A549 (cell line): ENCODE measurements around the gene SPDYE4. TPM values are rescaled to one million over a fixed set of nuclear protein-coding genes. Genes with fewer than 3 reads are reported as not detected.

Source experiments
- ATAC-seq, 2 experiments: fragments of 200-7000 bp in 1 of 2; fragments of >200 bp in 1 of 2; cut with Nextera tagmentation in 1 of 2; cut with Tn5 transposase in 1 of 2; 3 replicates each; pipeline versions ENCODE4 v1.8.0 to v1.9.1; 2018 to 2020; ENCODE audit warnings: mild to moderate bottlenecking in 1 of 2, moderate library complexity in 1 of 2
- CTCF ChIA-PET: fragments of 300-600 bp; sonication (Branson Sonifier 250); formaldehyde crosslinking; extraction: SDS; loops from one replicate; lab custom pipeline; 2021; ENCODE audit warnings: antibody characterized with exemption, inconsistent platforms; lab: Yijun Ruan, JAX
- POLR2A ChIA-PET: fragments of 350-600 bp; formaldehyde crosslinking; extraction: SDS; loops from one replicate; lab custom pipeline; 2021; ENCODE audit warnings: antibody characterized with exemption, inconsistent platforms; lab: Yijun Ruan, JAX
- DNase-seq, 2 experiments: peaks; one replicate each; pipeline versions ENCODE4 v3.0.0 to v3.0.0-alpha.2; 2011 to 2016; ENCODE audit warnings: low read depth in 1 of 2, low spot score in 1 of 2
- FAIRE-seq: peaks from 2 replicates; lab custom pipeline; 2011; peaks lifted over from hg19 to GRCh38; lab: Jason Lieb, UNC
- H3K27ac ChIP-seq, 2 experiments: fragments of >200 bp; sonication (Bioruptor Twin); formaldehyde crosslinking; 3 replicates each; pipeline ENCODE4 v1.5.1; 2016 to 2017
- H3K4me1 ChIP-seq: fragments of >200 bp; sonication (Bioruptor Twin); formaldehyde crosslinking; 3 replicates; pipeline ENCODE4 v1.6.1; 2016
- H3K4me2 ChIP-seq: fragments of >200 bp; sonication (Bioruptor Twin); formaldehyde crosslinking; 3 replicates; pipeline ENCODE4 v1.6.1; 2016
- H3K4me3 ChIP-seq: fragments of >200 bp; sonication (Bioruptor Twin); formaldehyde crosslinking; 3 replicates; pipeline ENCODE4 v1.5.1; 2016
- H3K9me3 ChIP-seq: fragments of >200 bp; sonication (Bioruptor Twin); formaldehyde crosslinking; 3 replicates; pipeline ENCODE4 v1.6.1; 2016
- BHLHE40 ChIP-seq: IDR thresholded peaks from 2 replicates; pipeline ENCODE4 v1.6.1; 2012; ENCODE audit warnings: low read depth, low read length, inconsistent platforms
- CBX2 ChIP-seq: fragments of 200-600 bp; sonication (generic); IDR thresholded peaks from 2 replicates; pipeline ENCODE4 v1.6.1; 2016; ENCODE audit warnings: low read depth, mild to moderate bottlenecking, borderline replicate concordance
- CEBPB ChIP-seq, 2 experiments: fragments of >200 bp in 1 of 2; sonication (Bioruptor Twin) in 1 of 2; formaldehyde crosslinking in 1 of 2; IDR thresholded peaks; 2 replicates each; pipeline ENCODE4 v1.6.1; 2012 to 2016
- CHD2 ChIP-seq: fragments of 150-350 bp; IDR thresholded peaks from 2 replicates; pipeline ENCODE4 v1.6.1; 2014; ENCODE audit warnings: low read length; ENCODE audit not compliant: partially characterized antibody
- CHD4 ChIP-seq: fragments of 200-600 bp; sonication (generic); IDR thresholded peaks from 2 replicates; pipeline ENCODE4 v1.6.1; 2016; ENCODE audit warnings: antibody characterized with exemption, mild to moderate bottlenecking, borderline replicate concordance
- EHF ChIP-seq: fragments of 250-450 bp; sonication (Bioruptor Pico); IDR thresholded peaks from 2 replicates; pipeline ENCODE4 v1.5.0; 2020; ENCODE audit warnings: mild to moderate bottlenecking
- EHMT2 ChIP-seq: fragments of 200-600 bp; sonication (generic); IDR thresholded peaks from 2 replicates; pipeline ENCODE4 v1.6.1; 2016; ENCODE audit warnings: antibody characterized with exemption, low read depth, mild to moderate bottlenecking, moderate library complexity
- ESRRA ChIP-seq: fragments of 150-350 bp; IDR thresholded peaks from 2 replicates; pipeline ENCODE4 v1.6.1; 2014; ENCODE audit warnings: mild to moderate bottlenecking, low read length, borderline replicate concordance
- FOSB ChIP-seq: fragments of 250-450 bp; sonication (Bioruptor Pico); IDR thresholded peaks from 2 replicates; pipeline ENCODE4 v1.5.0; 2020; ENCODE audit warnings: mild to moderate bottlenecking, moderate library complexity
- FOSL2 ChIP-seq, 2 experiments: fragments of 450-650 bp in 1 of 2; fragments of >200 bp in 1 of 2; sonication (Bioruptor Twin) in 1 of 2; formaldehyde crosslinking; IDR thresholded peaks; 2 replicates each; pipeline versions ENCODE4 v1.5.0 to v1.6.1; 2016 to 2020; ENCODE audit warnings: mild to moderate bottlenecking in 1 of 2, moderate library complexity in 1 of 2
- GATA3 ChIP-seq: IDR thresholded peaks from 2 replicates; pipeline ENCODE4 v1.6.1; 2012; ENCODE audit warnings: borderline replicate concordance
- HDAC2 ChIP-seq: fragments of 200-600 bp; sonication (generic); IDR thresholded peaks from 2 replicates; pipeline ENCODE4 v1.6.1; 2016
- HEYL ChIP-seq: fragments of 250-450 bp; sonication (Bioruptor Pico); IDR thresholded peaks from 2 replicates; pipeline ENCODE4 v1.8.0; 2021; ENCODE audit warnings: mild to moderate bottlenecking, moderate library complexity
- HOXB13 ChIP-seq: fragments of 250-450 bp; sonication (Bioruptor Pico); IDR thresholded peaks from 2 replicates; pipeline ENCODE4 v1.5.0; 2020; ENCODE audit warnings: low read depth, mild to moderate bottlenecking, moderate library complexity
- HOXB5 ChIP-seq: fragments of 250-450 bp; sonication (Bioruptor Pico); IDR thresholded peaks from 2 replicates; pipeline ENCODE4 v1.5.0; 2020; ENCODE audit warnings: mild to moderate bottlenecking, moderate library complexity
- JUN ChIP-seq, 2 experiments: fragments of >200 bp; sonication (Bioruptor Twin); formaldehyde crosslinking; IDR thresholded peaks; 2 replicates in 1 of 2; 3 replicates in 1 of 2; pipeline ENCODE4 v1.6.1; 2016 to 2017
- JUNB ChIP-seq: fragments of >200 bp; sonication (Bioruptor Twin); formaldehyde crosslinking; IDR thresholded peaks from 2 replicates; pipeline ENCODE4 v1.6.1; 2016
- KDM1A ChIP-seq: fragments of 200-600 bp; sonication (generic); IDR thresholded peaks from 2 replicates; pipeline ENCODE4 v1.6.1; 2016; ENCODE audit warnings: low read depth, mild to moderate bottlenecking
- MAFK ChIP-seq: fragments of 450-650 bp; IDR thresholded peaks from 2 replicates; pipeline ENCODE4 v1.6.1; 2014; ENCODE audit not compliant: partially characterized antibody
- MAZ ChIP-seq: fragments of 150-350 bp; IDR thresholded peaks from 2 replicates; pipeline ENCODE4 v1.6.1; 2014; ENCODE audit warnings: antibody characterized with exemption, low read depth, low read length, borderline replicate concordance
- MYC ChIP-seq: IDR thresholded peaks from 2 replicates; pipeline ENCODE4 v1.6.1; 2012; ENCODE audit warnings: mild to moderate bottlenecking, inconsistent platforms, low read length, improper control_type of control experiment, borderline replicate concordance
- POLR2A ChIP-seq: IDR thresholded peaks from 2 replicates; pipeline ENCODE4 v1.6.1; 2012; ENCODE audit warnings: mild to moderate bottlenecking, low read length
- POLR2AphosphoS2 ChIP-seq: conservative IDR thresholded peaks from 2 replicates; pipeline ENCODE4 v1.6.1; 2012; ENCODE audit warnings: low read length, improper control_type of control experiment, inconsistent platforms
- RAD21 ChIP-seq, 2 experiments: fragments of >200 bp in 1 of 2; sonication (Bioruptor Twin) in 1 of 2; formaldehyde crosslinking in 1 of 2; IDR thresholded peaks in 1 of 2; conservative IDR thresholded peaks in 1 of 2; 2 replicates in 1 of 2; 3 replicates in 1 of 2; pipeline ENCODE4 v1.6.1; 2012 to 2018; ENCODE audit warnings: inconsistent platforms in 1 of 2
- RCOR1 ChIP-seq: fragments of 150-350 bp; IDR thresholded peaks from 2 replicates; pipeline ENCODE4 v1.6.1; 2014; ENCODE audit warnings: antibody characterized with exemption, low read length, low read depth
- SMC3 ChIP-seq: fragments of >200 bp; sonication (Bioruptor Twin); formaldehyde crosslinking; IDR thresholded peaks from 3 replicates; pipeline ENCODE4 v1.6.1; 2018; ENCODE audit warnings: inconsistent platforms
- SREBF2 ChIP-seq: fragments of 450-650 bp; IDR thresholded peaks from 2 replicates; pipeline ENCODE4 v1.6.1; 2014; ENCODE audit warnings: mild to moderate bottlenecking, moderate library complexity
- ZNF302 ChIP-seq: fragments of 250-450 bp; sonication (Bioruptor Pico); IDR thresholded peaks from 2 replicates; pipeline ENCODE4 v1.9.0; 2021; ENCODE audit warnings: inconsistent platforms, mild to moderate bottlenecking, moderate library complexity
- ZSCAN20 ChIP-seq: fragments of 250-450 bp; sonication (Bioruptor Pico); IDR thresholded peaks from 2 replicates; pipeline ENCODE4 v1.8.0; 2022; ENCODE audit warnings: mild to moderate bottlenecking, moderate library complexity
- WGBS: methylation state at CpG from one replicate; pipeline ENCODE4 v1.1.6; 2017; ENCODE audit errors: missing lambda C conversion rate; 5-methylcytosine and 5-hydroxymethylcytosine counted together
- polyA plus RNA-seq, 4 experiments: library from polyadenylated mRNA; depleted of rRNA in 3 of 4; stranded (reverse); fragments of >200 nt; fragmentation: RNase III in 1 of 4; extraction: RNeasy Plus Mini Kit Qiagen cat#74134 plus additional on column Dnase treatment in 1 of 4; gene quantifications; 2 replicates in 3 of 4; 3 replicates in 1 of 4; pipeline ENCODE4 v1.2.3, GENCODE V29; 2011 to 2017
- TF ChIP-seq, protein P1 (sequence below): IDR thresholded peaks from 2 replicates; pipeline ENCODE4 v1.6.1; 2012; ENCODE audit warnings: low read depth, borderline replicate concordance
- TF ChIP-seq, protein P2 (sequence below): fragments of 150-350 bp; IDR thresholded peaks from 2 replicates; pipeline ENCODE4 v1.6.1; 2014; ENCODE audit warnings: low read depth, mild to moderate bottlenecking, low read length
- TF ChIP-seq, protein P3 (sequence below): fragments of 250-450 bp; sonication (Bioruptor Pico); IDR thresholded peaks from 2 replicates; pipeline ENCODE4 v1.5.0; 2021; ENCODE audit warnings: mild to moderate bottlenecking, moderate library complexity, borderline replicate concordance
- TF ChIP-seq, protein P4 (sequence below): fragments of 450-650 bp; IDR thresholded peaks from 2 replicates; pipeline ENCODE4 v1.6.1; 2014; ENCODE audit warnings: antibody characterized with exemption
- TF ChIP-seq, protein P5 (sequence below): fragments of >200 bp; sonication (Bioruptor Twin); formaldehyde crosslinking; IDR thresholded peaks from 3 replicates; pipeline ENCODE4 v1.5.1; 2016

Gene SPDYE4
- polyA plus RNA-seq, 2 of the 4 experiments (the other 2 are of a cell fraction), result not detected

DNA sequence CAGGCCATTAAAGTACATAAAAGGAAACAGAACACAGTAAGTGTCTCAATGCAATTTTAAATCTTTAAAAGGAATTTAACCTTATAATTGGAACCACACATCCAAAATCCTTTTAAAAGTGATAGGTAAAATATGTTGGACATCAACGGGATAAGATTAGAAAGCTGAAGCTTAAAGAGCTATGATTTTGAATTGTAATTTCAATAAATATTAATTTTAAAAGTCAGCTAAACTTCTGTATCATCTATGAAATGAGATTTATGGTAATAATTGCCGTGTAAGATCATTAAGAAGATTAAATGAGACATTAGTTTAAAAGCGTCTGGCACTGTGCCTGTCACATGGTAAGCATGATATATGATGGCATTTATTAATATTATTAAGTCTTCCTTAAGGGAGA lies 45.0 kb downstream of the SPDYE4 start:
- POLR2A ChIA-PET, result no interaction called here

DNA sequence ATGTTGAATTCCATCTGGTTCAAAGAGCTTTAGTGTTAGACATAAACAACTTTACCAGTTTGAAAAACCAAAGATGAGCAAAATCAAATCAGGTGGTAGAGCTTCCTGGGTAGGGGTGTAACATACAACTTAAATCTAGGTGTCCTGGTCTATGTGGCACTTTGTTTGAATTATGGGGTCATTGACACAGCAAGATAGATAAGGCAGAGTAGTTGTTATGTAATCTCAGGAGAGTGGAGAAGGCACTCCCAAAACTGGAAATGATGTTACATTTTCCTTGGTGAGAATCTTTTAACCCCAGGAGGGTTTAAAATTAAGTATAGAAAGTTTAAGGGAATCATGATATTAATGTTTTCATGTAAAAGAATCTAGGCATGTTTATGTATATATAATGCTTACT lies 45.6 kb downstream of the SPDYE4 start:
- H3K4me1 ChIP-seq, result no peaks in the 10 kb centered on the region
- ATAC-seq (no peak), DNase-seq (no peak), FAIRE-seq (peak; percentile 39)
- CTCF ChIA-PET, result interaction anchor here (1.7 kb wide), 1 partner anchor 15 kb away, joined by 6 read pairs; no protein-coding TSS in a partner anchor
- no peak overlapping the region for H3K4me2 ChIP-seq
- no peaks in the 10 kb centered on the region for H3K9me3 ChIP-seq
- H3K4me3 ChIP-seq, result no peak overlapping the region
- no peak overlapping the region for H3K27ac ChIP-seq
- TF ChIP-seq KDM1A, result no peak
- no peak for TF ChIP-seq JUNB
- TF ChIP-seq MAZ, result no peak
- no peak for TF ChIP-seq MAFK
- TF ChIP-seq EHF, result no peak
- TF ChIP-seq SMC3, result no peak
- no peak for TF ChIP-seq EHMT2
- TF ChIP-seq RCOR1, result no peak
- TF ChIP-seq JUN (IDR thresholded peaks at IDR 0.05), result no peak
- no peak for TF ChIP-seq CEBPB (IDR thresholded peaks at IDR 0.05)
- no peak for TF ChIP-seq BHLHE40
- TF ChIP-seq ZNF302 (CRISPR knock-in tag), result no peak
- TF ChIP-seq FOSL2 (IDR thresholded peaks at IDR 0.05), result no peak
- no peak for TF ChIP-seq FOSL2 (CRISPR knock-in tag; IDR thresholded peaks at IDR 0.05)
- no peak for TF ChIP-seq FOSB (CRISPR knock-in tag)
- TF ChIP-seq HEYL, result no peak
- TF ChIP-seq HOXB5 (CRISPR knock-in tag), result no peak
- no peak for TF ChIP-seq CBX2
- TF ChIP-seq SREBF2, result no peak
- TF ChIP-seq, protein P1, sequence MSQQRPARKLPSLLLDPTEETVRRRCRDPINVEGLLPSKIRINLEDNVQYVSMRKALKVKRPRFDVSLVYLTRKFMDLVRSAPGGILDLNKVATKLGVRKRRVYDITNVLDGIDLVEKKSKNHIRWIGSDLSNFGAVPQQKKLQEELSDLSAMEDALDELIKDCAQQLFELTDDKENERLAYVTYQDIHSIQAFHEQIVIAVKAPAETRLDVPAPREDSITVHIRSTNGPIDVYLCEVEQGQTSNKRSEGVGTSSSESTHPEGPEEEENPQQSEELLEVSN, result no peak
- TF ChIP-seq, protein P2, sequence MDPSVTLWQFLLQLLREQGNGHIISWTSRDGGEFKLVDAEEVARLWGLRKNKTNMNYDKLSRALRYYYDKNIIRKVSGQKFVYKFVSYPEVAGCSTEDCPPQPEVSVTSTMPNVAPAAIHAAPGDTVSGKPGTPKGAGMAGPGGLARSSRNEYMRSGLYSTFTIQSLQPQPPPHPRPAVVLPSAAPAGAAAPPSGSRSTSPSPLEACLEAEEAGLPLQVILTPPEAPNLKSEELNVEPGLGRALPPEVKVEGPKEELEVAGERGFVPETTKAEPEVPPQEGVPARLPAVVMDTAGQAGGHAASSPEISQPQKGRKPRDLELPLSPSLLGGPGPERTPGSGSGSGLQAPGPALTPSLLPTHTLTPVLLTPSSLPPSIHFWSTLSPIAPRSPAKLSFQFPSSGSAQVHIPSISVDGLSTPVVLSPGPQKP, result no peak
- POLR2A ChIA-PET, result no interaction called here

More for the DNA sequence above, 45.0 kb downstream of the SPDYE4 start:
- ATAC-seq, result no peak
- H3K4me1 ChIP-seq, result no peaks in the 10 kb centered on the region
- CTCF ChIA-PET, result interaction anchor here (0.7 to 1.7 kb wide), 3 partner anchors 15 to 330 kb away, joined by 3 to 6 read pairs (median 6); partner anchors contain the start of gene RPL26
- 36% methylated on average over 3 of the region's 3 CpGs for WGBS
- no peak for DNase-seq
- H3K4me3 ChIP-seq, result no peak overlapping the region
- no peaks in the 10 kb centered on the region for H3K9me3 ChIP-seq
- H3K27ac ChIP-seq, result no peak overlapping the region
- no peak for FAIRE-seq
- TF ChIP-seq CHD2, result no peak
- no peak for TF ChIP-seq ZSCAN20 (CRISPR knock-in tag)
- no peak for TF ChIP-seq GATA3
- no peak for TF ChIP-seq MAZ
- TF ChIP-seq POLR2A, result no peak
- TF ChIP-seq HOXB13 (CRISPR knock-in tag), result no peak
- TF ChIP-seq MYC, result no peak
- TF ChIP-seq HEYL, result no peak
- no peak for TF ChIP-seq HDAC2
- TF ChIP-seq, protein P3, sequence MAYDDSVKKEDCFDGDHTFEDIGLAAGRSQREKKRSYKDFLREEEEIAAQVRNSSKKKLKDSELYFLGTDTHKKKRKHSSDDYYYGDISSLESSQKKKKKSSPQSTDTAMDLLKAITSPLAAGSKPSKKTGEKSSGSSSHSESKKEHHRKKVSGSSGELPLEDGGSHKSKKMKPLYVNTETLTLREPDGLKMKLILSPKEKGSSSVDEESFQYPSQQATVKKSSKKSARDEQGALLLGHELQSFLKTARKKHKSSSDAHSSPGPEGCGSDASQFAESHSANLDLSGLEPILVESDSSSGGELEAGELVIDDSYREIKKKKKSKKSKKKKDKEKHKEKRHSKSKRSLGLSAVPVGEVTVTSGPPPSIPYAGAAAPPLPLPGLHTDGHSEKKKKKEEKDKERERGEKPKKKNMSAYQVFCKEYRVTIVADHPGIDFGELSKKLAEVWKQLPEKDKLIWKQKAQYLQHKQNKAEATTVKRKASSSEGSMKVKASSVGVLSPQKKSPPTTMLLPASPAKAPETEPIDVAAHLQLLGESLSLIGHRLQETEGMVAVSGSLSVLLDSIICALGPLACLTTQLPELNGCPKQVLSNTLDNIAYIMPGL (CRISPR knock-in tag), result no peak
- TF ChIP-seq, protein P4, sequence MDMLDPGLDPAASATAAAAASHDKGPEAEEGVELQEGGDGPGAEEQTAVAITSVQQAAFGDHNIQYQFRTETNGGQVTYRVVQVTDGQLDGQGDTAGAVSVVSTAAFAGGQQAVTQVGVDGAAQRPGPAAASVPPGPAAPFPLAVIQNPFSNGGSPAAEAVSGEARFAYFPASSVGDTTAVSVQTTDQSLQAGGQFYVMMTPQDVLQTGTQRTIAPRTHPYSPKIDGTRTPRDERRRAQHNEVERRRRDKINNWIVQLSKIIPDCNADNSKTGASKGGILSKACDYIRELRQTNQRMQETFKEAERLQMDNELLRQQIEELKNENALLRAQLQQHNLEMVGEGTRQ, result no peak
- no peak for TF ChIP-seq RAD21 (conservative IDR thresholded peaks at IDR 0.05 in 1 of 2, IDR thresholded peaks at IDR 0.05 in 1 of 2)
- TF ChIP-seq ESRRA, result no peak
- no peak for TF ChIP-seq CHD4
- no peak for TF ChIP-seq ZNF302 (CRISPR knock-in tag)
- no peak for TF ChIP-seq CEBPB (IDR thresholded peaks at IDR 0.05)
- TF ChIP-seq FOSL2 (IDR thresholded peaks at IDR 0.05), result no peak
- TF ChIP-seq FOSL2 (CRISPR knock-in tag; IDR thresholded peaks at IDR 0.05), result no peak
- no peak for TF ChIP-seq POLR2AphosphoS2
- TF ChIP-seq KDM1A, result no peak
- TF ChIP-seq, protein P5, sequence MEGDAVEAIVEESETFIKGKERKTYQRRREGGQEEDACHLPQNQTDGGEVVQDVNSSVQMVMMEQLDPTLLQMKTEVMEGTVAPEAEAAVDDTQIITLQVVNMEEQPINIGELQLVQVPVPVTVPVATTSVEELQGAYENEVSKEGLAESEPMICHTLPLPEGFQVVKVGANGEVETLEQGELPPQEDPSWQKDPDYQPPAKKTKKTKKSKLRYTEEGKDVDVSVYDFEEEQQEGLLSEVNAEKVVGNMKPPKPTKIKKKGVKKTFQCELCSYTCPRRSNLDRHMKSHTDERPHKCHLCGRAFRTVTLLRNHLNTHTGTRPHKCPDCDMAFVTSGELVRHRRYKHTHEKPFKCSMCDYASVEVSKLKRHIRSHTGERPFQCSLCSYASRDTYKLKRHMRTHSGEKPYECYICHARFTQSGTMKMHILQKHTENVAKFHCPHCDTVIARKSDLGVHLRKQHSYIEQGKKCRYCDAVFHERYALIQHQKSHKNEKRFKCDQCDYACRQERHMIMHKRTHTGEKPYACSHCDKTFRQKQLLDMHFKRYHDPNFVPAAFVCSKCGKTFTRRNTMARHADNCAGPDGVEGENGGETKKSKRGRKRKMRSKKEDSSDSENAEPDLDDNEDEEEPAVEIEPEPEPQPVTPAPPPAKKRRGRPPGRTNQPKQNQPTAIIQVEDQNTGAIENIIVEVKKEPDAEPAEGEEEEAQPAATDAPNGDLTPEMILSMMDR, result no peak
- H3K4me2 ChIP-seq, result no peak overlapping the region
